Measurements from ENCODE around the gene PPP1R3F.

The PPP1R3F gene

DNA sequence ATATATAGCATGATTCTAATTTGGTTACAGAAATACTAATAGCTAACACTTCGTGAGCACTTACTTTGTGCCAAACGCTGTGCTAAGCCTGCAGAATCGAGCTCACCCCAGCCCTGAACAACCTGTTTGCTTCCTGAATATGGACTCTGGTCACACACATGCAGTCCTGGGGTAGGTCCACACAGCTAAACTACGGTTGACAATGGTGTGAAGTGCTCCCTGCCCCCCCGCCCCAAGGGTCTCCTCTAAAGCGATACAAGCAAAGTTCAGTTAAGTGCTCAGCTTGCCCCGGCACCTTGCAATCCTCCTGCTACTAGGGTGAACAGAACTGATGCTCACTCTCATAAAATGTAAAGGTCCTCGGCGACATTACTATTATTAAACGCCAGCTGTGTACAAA, 6.0 kb upstream of the PPP1R3F start:
- Histone ChIP-seq H3K27ac (no peak overlapping the region), H3K4me3 (no peak overlapping the region)
- DNase-seq (ENCODE audit: low spot score): no peak
- TF ChIP-seq, protein P1, sequence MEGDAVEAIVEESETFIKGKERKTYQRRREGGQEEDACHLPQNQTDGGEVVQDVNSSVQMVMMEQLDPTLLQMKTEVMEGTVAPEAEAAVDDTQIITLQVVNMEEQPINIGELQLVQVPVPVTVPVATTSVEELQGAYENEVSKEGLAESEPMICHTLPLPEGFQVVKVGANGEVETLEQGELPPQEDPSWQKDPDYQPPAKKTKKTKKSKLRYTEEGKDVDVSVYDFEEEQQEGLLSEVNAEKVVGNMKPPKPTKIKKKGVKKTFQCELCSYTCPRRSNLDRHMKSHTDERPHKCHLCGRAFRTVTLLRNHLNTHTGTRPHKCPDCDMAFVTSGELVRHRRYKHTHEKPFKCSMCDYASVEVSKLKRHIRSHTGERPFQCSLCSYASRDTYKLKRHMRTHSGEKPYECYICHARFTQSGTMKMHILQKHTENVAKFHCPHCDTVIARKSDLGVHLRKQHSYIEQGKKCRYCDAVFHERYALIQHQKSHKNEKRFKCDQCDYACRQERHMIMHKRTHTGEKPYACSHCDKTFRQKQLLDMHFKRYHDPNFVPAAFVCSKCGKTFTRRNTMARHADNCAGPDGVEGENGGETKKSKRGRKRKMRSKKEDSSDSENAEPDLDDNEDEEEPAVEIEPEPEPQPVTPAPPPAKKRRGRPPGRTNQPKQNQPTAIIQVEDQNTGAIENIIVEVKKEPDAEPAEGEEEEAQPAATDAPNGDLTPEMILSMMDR (IDR thresholded peaks at IDR 0.05): no peak

GRCh38 chrX:49264460-49264859, 5.1 kb upstream of the PPP1R3F start, which contains the start of gene FOXP3:
FOXP3 (minus strand) TSS chrX:49264710; CDS start chrX:49258505, 6,205 bp downstream.
- TF ChIP-seq, protein P1 (IDR thresholded peaks at IDR 0.05): no peak
- no peak for DNase-seq (ENCODE audit: low spot score)
- Histone ChIP-seq H3K4me3 (no peak within 1 kb of the TSS), H3K27ac (no peak within 1 kb of the TSS)

- no peak overlapping the region for H3K27ac ChIP-seq
- TF ChIP-seq, protein P1 (IDR thresholded peaks at IDR 0.05): no peak
- no peak overlapping the region for H3K4me3 ChIP-seq
- no peak for DNase-seq (ENCODE audit: low spot score)
These were observed 2.8 kb upstream of the PPP1R3F start for GRCh38 chrX:49266523-49267445.

DNA sequence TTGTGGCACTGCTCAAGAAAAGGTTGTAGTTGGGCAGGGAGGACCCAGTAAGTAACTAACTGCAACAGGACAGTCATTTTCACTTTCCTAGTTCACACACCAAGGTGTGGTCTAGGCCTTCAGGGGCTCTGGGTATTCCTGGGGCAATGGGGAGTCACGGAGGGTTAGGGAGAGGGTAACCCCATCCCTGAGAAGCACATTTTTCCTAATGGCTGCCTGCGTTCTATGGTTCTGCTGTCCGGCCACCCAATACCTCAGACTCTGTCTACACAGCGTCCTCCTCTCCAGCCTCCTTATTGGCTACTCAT, 937 bp upstream of the PPP1R3F start:
- H3K27ac ChIP-seq: peak overlapping the region; percentile 87 to 97
- H3K4me3 ChIP-seq: peak overlapping the region; percentile 88
- TF ChIP-seq, protein P1 (IDR thresholded peaks at IDR 0.05): no peak
- no peak for DNase-seq (ENCODE audit: low spot score)

DNA sequence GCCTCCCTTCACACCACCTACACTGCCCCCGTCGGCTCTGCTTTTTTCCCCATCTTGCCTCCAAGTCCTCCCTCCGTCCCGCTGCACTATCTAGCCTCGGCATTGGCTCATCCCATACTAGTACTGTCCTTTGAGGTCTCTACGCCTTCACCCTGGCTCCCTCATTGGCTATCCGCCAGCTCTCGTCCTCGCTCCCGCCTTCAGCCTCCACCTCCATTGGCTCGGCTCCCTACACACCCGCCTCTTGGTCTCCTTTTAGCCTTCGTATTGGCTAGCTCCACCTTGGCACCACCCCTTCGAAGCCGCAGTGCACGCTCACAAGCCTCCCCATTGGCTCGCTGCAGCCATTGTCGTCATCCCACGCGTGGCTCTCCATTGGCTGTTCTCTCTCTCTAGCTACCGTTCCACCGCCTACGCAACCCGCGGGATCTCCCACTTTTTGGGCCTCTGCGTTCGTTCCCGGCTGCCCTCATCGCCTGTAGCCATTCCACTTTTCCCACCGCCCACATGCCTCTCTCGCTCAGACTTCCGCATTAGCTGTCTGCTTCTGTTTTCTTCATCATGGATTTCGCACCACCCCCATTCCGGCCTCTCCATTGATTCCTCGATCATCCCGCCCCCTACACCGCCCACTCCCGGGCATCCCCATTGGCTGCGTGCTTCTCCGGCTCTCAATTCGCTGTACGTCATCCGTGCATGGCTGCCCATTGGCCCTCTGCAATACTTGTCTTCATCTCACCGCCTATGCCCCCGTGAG, 405 bp upstream of the PPP1R3F start:
- peak overlapping the region; percentile 88 for H3K4me3 ChIP-seq
- peak; percentile 97 for DNase-seq (ENCODE audit: low spot score)
- H3K27ac ChIP-seq: peak overlapping the region; percentile 87 to 97
- TF ChIP-seq, protein P1 (IDR thresholded peaks at IDR 0.05): no peak

GRCh38 chrX:49270249-49270921, 792 bp downstream of the PPP1R3F start:
- H3K4me3 ChIP-seq: peak overlapping the region; percentile 88
- TF ChIP-seq, protein P1 (IDR thresholded peaks at IDR 0.05): no peak
- DNase-seq (ENCODE audit: low spot score): no peak
- H3K27ac ChIP-seq: peak overlapping the region; percentile 87 to 97

Measured in coronary artery (tissue), 2 donors.